ENCODE measurements around the gene TRMT61A.

The TRMT61A gene

DNA sequence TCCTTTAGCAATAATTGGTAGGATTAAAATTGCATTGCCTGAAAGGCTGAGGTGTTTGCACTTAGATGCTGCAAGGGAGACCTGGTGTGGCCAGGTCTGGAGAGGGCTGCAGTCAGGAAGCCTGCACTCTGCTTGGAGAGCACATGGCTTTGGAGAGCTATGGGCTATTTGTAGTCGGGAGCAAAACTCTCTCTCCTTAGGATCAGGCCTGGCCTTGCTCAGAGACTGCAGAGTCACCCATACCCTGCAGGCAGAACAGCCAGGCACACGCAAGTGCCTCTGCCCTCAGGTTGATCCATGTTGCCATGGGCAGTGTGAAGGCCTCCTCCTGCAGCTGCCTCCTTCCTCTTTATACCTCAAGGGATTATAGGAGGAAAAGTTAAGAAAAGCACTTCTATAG, 33.1 kb upstream of the TRMT61A start:
- no peaks in the 10 kb centered on the region for H3K9me2 ChIP-seq (replicated peaks; ENCODE audit: control insufficient read depth, low read length)
- peaks cover 3% of the 10 kb centered on the region; the same call in 1 of the 2 replicates for H3K79me2 ChIP-seq (ENCODE audit: control insufficient read depth, low read length)
- peaks cover 16% of the 10 kb centered on the region for H3F3A ChIP-seq (ENCODE audit: control insufficient read depth, insufficient read depth)
- no peaks in the 10 kb centered on the region for H3K9me3 ChIP-seq (ENCODE audit: control insufficient read depth, insufficient read depth, low read length)
- H3K27me3 ChIP-seq (ENCODE audit: control insufficient read depth, low read length): no peaks in the 10 kb centered on the region
- no peak overlapping the region for H3K27ac ChIP-seq (ENCODE audit: low read depth, low read length)
- no peak for TF ChIP-seq EZH2phosphoT487 (IDR thresholded peaks at IDR 0.05; ENCODE audit: borderline replicate concordance, low read length)
- TF ChIP-seq, protein P1, sequence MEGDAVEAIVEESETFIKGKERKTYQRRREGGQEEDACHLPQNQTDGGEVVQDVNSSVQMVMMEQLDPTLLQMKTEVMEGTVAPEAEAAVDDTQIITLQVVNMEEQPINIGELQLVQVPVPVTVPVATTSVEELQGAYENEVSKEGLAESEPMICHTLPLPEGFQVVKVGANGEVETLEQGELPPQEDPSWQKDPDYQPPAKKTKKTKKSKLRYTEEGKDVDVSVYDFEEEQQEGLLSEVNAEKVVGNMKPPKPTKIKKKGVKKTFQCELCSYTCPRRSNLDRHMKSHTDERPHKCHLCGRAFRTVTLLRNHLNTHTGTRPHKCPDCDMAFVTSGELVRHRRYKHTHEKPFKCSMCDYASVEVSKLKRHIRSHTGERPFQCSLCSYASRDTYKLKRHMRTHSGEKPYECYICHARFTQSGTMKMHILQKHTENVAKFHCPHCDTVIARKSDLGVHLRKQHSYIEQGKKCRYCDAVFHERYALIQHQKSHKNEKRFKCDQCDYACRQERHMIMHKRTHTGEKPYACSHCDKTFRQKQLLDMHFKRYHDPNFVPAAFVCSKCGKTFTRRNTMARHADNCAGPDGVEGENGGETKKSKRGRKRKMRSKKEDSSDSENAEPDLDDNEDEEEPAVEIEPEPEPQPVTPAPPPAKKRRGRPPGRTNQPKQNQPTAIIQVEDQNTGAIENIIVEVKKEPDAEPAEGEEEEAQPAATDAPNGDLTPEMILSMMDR (IDR thresholded peaks at IDR 0.05; ENCODE audit: low read depth, low read length, poor library complexity, severe bottlenecking): no peak
- H3K4me3 ChIP-seq (ENCODE audit: low read length): no peak overlapping the region
- no peak overlapping the region for H3K4me2 ChIP-seq (ENCODE audit: low read length)
- H4K20me1 ChIP-seq (ENCODE audit: control insufficient read depth, insufficient read depth, low read depth, low read length): no peaks in the 10 kb centered on the region
- H3K4me1 ChIP-seq (ENCODE audit: control insufficient read depth, low read length): peaks cover 3% of the 10 kb centered on the region
- peaks cover 47% of the 10 kb centered on the region for H3K36me3 ChIP-seq (ENCODE audit: control insufficient read depth, low read length)

DNA sequence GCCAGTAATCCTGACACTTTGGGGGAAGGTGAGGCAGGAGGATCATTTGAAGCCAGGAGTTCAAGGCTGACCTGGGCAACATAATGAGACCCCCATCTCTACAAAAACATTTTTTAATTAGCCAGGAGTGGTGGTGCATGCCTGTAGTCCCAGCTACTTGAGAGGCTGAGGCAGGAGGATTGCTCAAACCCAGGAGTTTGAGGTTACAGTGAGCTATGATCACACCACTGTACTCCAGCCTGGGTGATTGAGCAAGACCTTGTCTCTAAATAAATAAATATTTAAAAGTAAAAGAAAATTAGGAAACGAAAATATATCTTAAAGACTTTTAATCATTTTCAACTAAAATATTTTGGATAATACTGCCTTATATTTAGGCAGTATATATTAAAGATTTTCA, 32.2 kb upstream of the TRMT61A start:
- Histone ChIP-seq H3K9me2 (replicated peaks; ENCODE audit: control insufficient read depth, low read length) (no peaks in the 10 kb centered on the region), H3K36me3 (ENCODE audit: control insufficient read depth, low read length) (peaks cover 52% of the 10 kb centered on the region), H3K79me2 (ENCODE audit: control insufficient read depth, low read length) (peaks cover 4% of the 10 kb centered on the region; the same call in 1 of the 2 replicates), H3K27ac (ENCODE audit: low read depth, low read length) (no peak overlapping the region), H3K4me3 (ENCODE audit: low read length) (no peak overlapping the region), H3K27me3 (ENCODE audit: control insufficient read depth, low read length) (no peaks in the 10 kb centered on the region), H3K9me3 (ENCODE audit: control insufficient read depth, insufficient read depth, low read length) (no peaks in the 10 kb centered on the region), H3F3A (ENCODE audit: control insufficient read depth, insufficient read depth) (peaks cover 14% of the 10 kb centered on the region), H3K4me1 (ENCODE audit: control insufficient read depth, low read length) (peaks cover 3% of the 10 kb centered on the region), H4K20me1 (ENCODE audit: control insufficient read depth, insufficient read depth, low read depth, low read length) (no peaks in the 10 kb centered on the region), H3K4me2 (ENCODE audit: low read length) (no peak overlapping the region)
- TF ChIP-seq, protein P1 (IDR thresholded peaks at IDR 0.05; ENCODE audit: low read depth, low read length, poor library complexity, severe bottlenecking): no peak
- no peak for TF ChIP-seq EZH2phosphoT487 (IDR thresholded peaks at IDR 0.05; ENCODE audit: borderline replicate concordance, low read length)

DNA sequence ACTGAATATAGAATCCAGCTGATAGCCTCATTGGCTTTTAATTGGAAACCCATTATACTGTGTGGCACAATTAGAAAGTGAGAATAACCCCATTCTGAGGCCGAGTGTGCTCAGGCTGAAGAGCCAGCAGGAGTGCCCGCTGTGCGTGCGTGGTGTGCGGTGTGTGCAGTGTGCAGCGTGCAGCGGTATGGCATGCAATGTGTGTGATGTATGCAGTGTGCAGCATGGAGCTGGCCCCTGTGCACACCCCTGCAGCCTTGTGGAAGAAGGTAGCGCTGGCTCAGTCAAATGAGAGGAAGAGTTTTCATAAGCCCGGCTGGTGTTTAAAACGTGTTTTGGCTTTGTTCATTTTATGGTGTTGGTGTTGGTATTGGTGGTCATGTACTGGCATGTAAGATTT, 29.3 kb upstream of the TRMT61A start:
- no peak overlapping the region for H3K27ac ChIP-seq (ENCODE audit: low read depth, low read length)
- no peak for TF ChIP-seq EZH2phosphoT487 (IDR thresholded peaks at IDR 0.05; ENCODE audit: borderline replicate concordance, low read length)
- TF ChIP-seq, protein P1 (IDR thresholded peaks at IDR 0.05; ENCODE audit: low read depth, low read length, poor library complexity, severe bottlenecking): no peak
- no peak overlapping the region for H3K4me3 ChIP-seq (ENCODE audit: low read length)
- H3K9me2 ChIP-seq (replicated peaks; ENCODE audit: control insufficient read depth, low read length): no peaks in the 10 kb centered on the region
- no peaks in the 10 kb centered on the region for H3K9me3 ChIP-seq (ENCODE audit: control insufficient read depth, insufficient read depth, low read length)
- H3K36me3 ChIP-seq (ENCODE audit: control insufficient read depth, low read length): peaks cover 69% of the 10 kb centered on the region
- H3K79me2 ChIP-seq (ENCODE audit: control insufficient read depth, low read length): peaks cover 4% of the 10 kb centered on the region; the same call in 1 of the 2 replicates
- H3K27me3 ChIP-seq (ENCODE audit: control insufficient read depth, low read length): no peaks in the 10 kb centered on the region
- H3K4me2 ChIP-seq (ENCODE audit: low read length): no peak overlapping the region
- H4K20me1 ChIP-seq (ENCODE audit: control insufficient read depth, insufficient read depth, low read depth, low read length): no peaks in the 10 kb centered on the region
- H3F3A ChIP-seq (ENCODE audit: control insufficient read depth, insufficient read depth): peaks cover 14% of the 10 kb centered on the region
- peaks cover 3% of the 10 kb centered on the region for H3K4me1 ChIP-seq (ENCODE audit: control insufficient read depth, low read length)
